Right ventricle myocardium superior (tissue), 1 donor: ENCODE measurements around the gene SLC29A3. TPM values are rescaled to one million over a fixed set of nuclear protein-coding genes. Genes with fewer than 3 reads are reported as not detected.

Experiments
- ATAC-seq: fragments of 200-7000 bp; cut with Tn5 transposase; one replicate; pipeline ENCODE4 v1.9.1; 2020; ENCODE audit warnings: mild to moderate bottlenecking; ENCODE audit not compliant: poor library complexity
- DNase-seq: peaks from one replicate; pipeline ENCODE4 v3.0.0-alpha.2; 2020
- intact Hi-C: fragments of 100-400 bp; cut with DNase I; formaldehyde crosslinking; loops from one replicate; pipeline ENCODE4 v1.11.2; 2022
- total RNA-seq: library from RNA; stranded (reverse); fragmentation: NEBNext Ultra II Directional; extraction: Animal tissue kit (Norgen Biotek cat#: 25700); gene quantifications from one replicate; pipeline ENCODE4 v1.2.1, GENCODE V29; 2021
- donor health status: DM: no; HTN: yes; CAD: no; lungs with severe emphysema.

SLC29A3 gene
- total RNA-seq, 1 donor from 2014 or later = 1.8 TPM

- DNase-seq (no peak), ATAC-seq (no peak)
- intact Hi-C loops = no loop called here
These were observed 53.9 kb downstream of the SLC29A3 start for GRCh38 chr10:71372882-71373495.

- DNase-seq = no peak
- intact Hi-C loops = loop anchor here (5.0 kb wide), 1 partner anchor 328 kb away; no protein-coding TSS in a partner anchor
- no peak for ATAC-seq
These were observed 55.6 kb downstream of the SLC29A3 start for GRCh38 chr10:71374481-71375233.

- ATAC-seq (no peak), DNase-seq (no peak)
- intact Hi-C loops = loop anchor here (5.0 kb wide), 1 partner anchor 326 kb away; no protein-coding TSS in a partner anchor
These were observed 56.9 kb downstream of the SLC29A3 start for GRCh38 chr10:71375952-71376351.

- intact Hi-C loops = loop anchor here (5.0 kb wide), 1 partner anchor 324 kb away; no protein-coding TSS in a partner anchor
- DNase-seq (no peak), ATAC-seq (no peak)
These were observed 59.5 kb downstream of the SLC29A3 start for GRCh38 chr10:71378336-71379117.

- no peak for DNase-seq
- intact Hi-C loops = loop anchor here (5.0 kb wide), 1 partner anchor 323 kb away; no protein-coding TSS in a partner anchor
- no peak for ATAC-seq
These were observed 60.2 kb downstream of the SLC29A3 start for GRCh38 chr10:71379118-71379766.

GRCh38 chr10:71380841-71381240, 61.8 kb downstream of the SLC29A3 start:
- DNase-seq (no peak), ATAC-seq (no peak)
- intact Hi-C loops = loop anchor here (5.0 to 10.0 kb wide), 2 partner anchors 191 to 424 kb away; no protein-coding TSS in a partner anchor

- ATAC-seq = no peak
- intact Hi-C loops = loop anchor here (5.0 to 10.0 kb wide), 2 partner anchors 191 to 423 kb away; no protein-coding TSS in a partner anchor
- no peak for DNase-seq
These were observed 62.6 kb downstream of the SLC29A3 start for GRCh38 chr10:71381611-71382010.

- no peak for DNase-seq
- intact Hi-C loops = loop anchor here (5.0 to 10.0 kb wide), 2 partner anchors 190 to 423 kb away; no protein-coding TSS in a partner anchor
- no peak for ATAC-seq
These were observed 63.0 kb downstream of the SLC29A3 start for GRCh38 chr10:71382028-71382427.

- DNase-seq (no peak), ATAC-seq (no peak)
- intact Hi-C loops = loop anchor here (5.0 to 10.0 kb wide), 2 partner anchors 190 to 422 kb away; no protein-coding TSS in a partner anchor
These were observed 63.7 kb downstream of the SLC29A3 start for GRCh38 chr10:71382757-71383156.

- peak; percentile 95 for ATAC-seq
- peak; percentile 85 for DNase-seq
- intact Hi-C loops = loop anchor here (5.0 to 10.0 kb wide), 2 partner anchors 188 to 421 kb away; no protein-coding TSS in a partner anchor
These were observed 65.1 kb downstream of the SLC29A3 start for GRCh38 chr10:71383972-71384687.

GRCh38 chr10:71388171-71388570, 69.1 kb downstream of the SLC29A3 start:
- intact Hi-C loops = loop anchor here (10.0 kb wide), 1 partner anchor 417 kb away; no protein-coding TSS in a partner anchor
- ATAC-seq (no peak), DNase-seq (no peak)

- DNase-seq (no peak), ATAC-seq (no peak)
- intact Hi-C loops = loop anchor here (10.0 kb wide), 1 partner anchor 416 kb away; no protein-coding TSS in a partner anchor
These were observed 69.7 kb downstream of the SLC29A3 start for GRCh38 chr10:71388583-71389310.

- no peak for DNase-seq
- intact Hi-C loops = loop anchor here (10.0 kb wide), 1 partner anchor 415 kb away; no protein-coding TSS in a partner anchor
- no peak for ATAC-seq
These were observed 70.9 kb downstream of the SLC29A3 start for GRCh38 chr10:71389768-71390460.

- no peak for ATAC-seq
- intact Hi-C loops = no loop called here
These were observed 71.4 kb downstream of the SLC29A3 start for GRCh38 chr10:71390461-71390835.

GRCh38 chr10:71390921-71391690, 72.0 kb downstream of the SLC29A3 start:
- no peak for ATAC-seq
- no peak for DNase-seq
- intact Hi-C loops = no loop called here

More at GRCh38 chr10:71390461-71390835, 71.4 kb downstream of the SLC29A3 start:
- no peak for DNase-seq

- ATAC-seq = no peak
- intact Hi-C loops = no loop called here
- DNase-seq = no peak
These were observed 72.6 kb downstream of the SLC29A3 start for GRCh38 chr10:71391701-71392100.
